GM06990 (cell line): ENCODE data around the gene CLASP1.

Experiments
- DNase-seq: peaks from one replicate; pipeline ENCODE4 v3.0.0-alpha.2; 2011; ENCODE audit not compliant: insufficient read length; ENCODE audit errors: extremely low read depth
- H3K27me3 ChIP-seq: replicated peaks from 2 replicates; pipeline ENCODE4 v1.6.0; 2011; ENCODE audit warnings: low read length; ENCODE audit not compliant: control insufficient read depth, insufficient read depth
- H3K36me3 ChIP-seq: 2 replicates; pipeline ENCODE4 v1.5.1; 2011; ENCODE audit warnings: low read length; ENCODE audit not compliant: control insufficient read depth, insufficient read depth
- H3K4me3 ChIP-seq: replicated peaks from 2 replicates; pipeline ENCODE4 v1.5.1; 2011; ENCODE audit warnings: low read depth, mild to moderate bottlenecking, control low read depth, low read length
- CTCF ChIP-seq: IDR thresholded peaks from 2 replicates; pipeline ENCODE4 v1.5.1; 2011; ENCODE audit warnings: low read length, control low read depth, mild to moderate bottlenecking, inconsistent platforms; ENCODE audit not compliant: insufficient read depth, poor library complexity, severe bottlenecking

CLASP1 gene

GRCh38 chr2:121420486-121420885 is 228.8 kb downstream of the CLASP1 start:
- H3K36me3 ChIP-seq = peaks cover 3% of the 10 kb centered on the region
- H3K4me3 ChIP-seq = no peak overlapping the region
- DNase-seq = no peak
- H3K27me3 ChIP-seq = no peaks in the 10 kb centered on the region
- TF ChIP-seq CTCF = no peak

DNA sequence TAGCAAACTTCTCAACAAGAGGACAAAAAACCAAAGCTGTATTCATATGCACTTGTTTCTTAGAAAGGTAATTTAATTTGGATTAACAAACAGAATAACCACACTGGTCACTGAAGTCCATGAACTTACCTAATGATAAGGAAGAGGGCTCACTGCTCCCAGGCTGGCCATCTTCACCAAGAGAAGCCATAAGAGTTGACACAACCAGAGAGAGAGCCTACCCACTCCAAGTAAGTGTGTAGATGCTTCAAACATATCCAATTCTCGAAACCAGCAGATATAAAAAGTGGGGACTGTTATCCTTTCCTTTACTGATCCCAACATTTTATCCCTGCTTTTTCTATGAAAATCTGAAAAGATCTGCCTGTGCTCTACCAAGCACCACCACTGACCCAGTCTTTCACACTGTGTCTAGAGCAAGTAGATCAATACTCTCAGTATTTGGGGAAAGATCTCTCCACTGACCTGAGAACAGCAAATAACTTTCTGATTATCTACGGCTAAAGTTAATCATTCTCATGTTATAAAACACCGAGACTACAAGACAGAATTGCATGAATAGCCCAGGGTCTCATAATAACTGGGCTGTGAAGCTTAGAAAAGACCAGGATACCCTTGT is 230.1 kb downstream of the CLASP1 start:
- Histone ChIP-seq H3K4me3 (no peak overlapping the region), H3K27me3 (no peaks in the 10 kb centered on the region), H3K36me3 (peaks cover 3% of the 10 kb centered on the region)
- no peak for TF ChIP-seq CTCF
- DNase-seq = no peak

- Histone ChIP-seq H3K36me3 (peaks cover 4% of the 10 kb centered on the region), H3K27me3 (no peaks in the 10 kb centered on the region), H3K4me3 (no peak overlapping the region)
- no peak for DNase-seq
- no peak for TF ChIP-seq CTCF
Observed at GRCh38 chr2:121418494-121419058, 230.7 kb downstream of the CLASP1 start.

DNA sequence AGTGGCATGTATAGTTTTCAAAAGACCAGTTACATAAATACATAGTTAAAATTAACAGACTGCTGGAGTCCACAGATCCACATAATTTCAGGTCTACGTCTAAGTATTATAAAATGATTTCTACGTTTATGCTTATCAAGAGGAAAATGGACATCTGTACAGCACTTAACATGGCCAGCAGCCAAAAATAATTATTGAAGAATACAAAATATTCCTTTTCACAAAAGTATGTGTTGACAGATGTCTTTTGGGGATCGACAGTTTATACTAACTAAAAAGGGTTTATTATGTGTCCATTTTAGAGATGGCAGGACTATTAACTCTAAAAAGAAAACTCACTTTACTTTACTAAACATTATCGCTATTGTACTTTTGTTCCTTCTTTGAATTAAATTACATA is 231.4 kb downstream of the CLASP1 start:
- TF ChIP-seq CTCF = no peak
- H3K27me3 ChIP-seq = no peaks in the 10 kb centered on the region
- peaks cover 4% of the 10 kb centered on the region for H3K36me3 ChIP-seq
- no peak for DNase-seq
- no peak overlapping the region for H3K4me3 ChIP-seq

GRCh38 chr2:121415727-121416126 is 233.5 kb downstream of the CLASP1 start:
- peaks cover 5% of the 10 kb centered on the region for H3K36me3 ChIP-seq

More at GRCh38 chr2:121415727-121416126, 233.5 kb downstream of the CLASP1 start:
- TF ChIP-seq CTCF = no peak
- Histone ChIP-seq H3K4me3 (no peak overlapping the region), H3K27me3 (no peaks in the 10 kb centered on the region)
- no peak for DNase-seq
